GM23248 (cell line): ENCODE measurements around the gene ACVR1B.

ENCODE experiments used
- EZH2 ChIP-seq: fragments of 200-600 bp; sonication (generic); IDR thresholded peaks from 2 replicates; pipeline ENCODE4 v1.6.1; 2018; ENCODE audit warnings: antibody characterized with exemption, mild to moderate bottlenecking; ENCODE audit not compliant: insufficient read depth, poor library complexity, severe bottlenecking
- EZH2phosphoT487 ChIP-seq: fragments of 200-600 bp; sonication (generic); IDR thresholded peaks from 2 replicates; pipeline ENCODE4 v1.6.1; 2018; ENCODE audit warnings: antibody characterized with exemption, moderate library complexity, mild to moderate bottlenecking, low read depth; ENCODE audit not compliant: insufficient read depth

DNA sequence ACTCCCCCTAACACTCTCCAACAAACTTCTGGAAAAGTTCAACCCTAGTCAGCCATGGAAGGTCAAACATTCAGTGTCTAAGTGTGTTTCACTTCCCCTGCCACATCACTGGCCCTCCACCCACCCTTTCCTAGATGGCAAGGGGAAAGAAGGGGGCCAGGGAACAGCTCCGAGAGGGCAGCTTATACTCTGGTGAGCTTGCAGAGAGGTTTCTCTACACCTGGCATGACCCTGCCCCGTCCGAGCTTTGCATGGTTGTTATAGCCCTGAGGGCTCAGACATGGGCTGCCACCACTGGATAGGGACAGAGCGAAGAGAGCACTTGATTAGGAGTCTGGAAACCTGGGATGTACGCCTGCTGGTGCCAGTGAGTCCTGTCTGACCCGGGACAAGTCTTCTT is 40.2 kb upstream of the ACVR1B start:
- TF ChIP-seq EZH2 (no peak), EZH2phosphoT487 (no peak)
